GM23248 (cell line): Measurements from ENCODE around the gene IQCK. TPM values are rescaled to one million over a fixed set of nuclear protein-coding genes. Genes with fewer than 3 reads are reported as not detected.

ENCODE experiments used
- DNase-seq: peaks from one replicate; pipeline ENCODE4 v3.0.0-alpha.2; 2015
- H2AFZ ChIP-seq: fragments of 200-600 bp; sonication (generic); 2 replicates; pipeline ENCODE4 v1.6.1; 2016; ENCODE audit warnings: antibody characterized with exemption
- H3F3A ChIP-seq: fragments of 200-600 bp; sonication (generic); 2 replicates; pipeline ENCODE4 v1.6.1; 2016; ENCODE audit warnings: mild to moderate bottlenecking, antibody characterized with exemption, mixed run types; ENCODE audit not compliant: insufficient read depth
- H3K27ac ChIP-seq: fragments of 200-600 bp; sonication (generic); 2 replicates; pipeline ENCODE4 v1.5.1; 2016; ENCODE audit warnings: mild to moderate bottlenecking
- H3K27me3 ChIP-seq: fragments of 200-600 bp; sonication (generic); replicated peaks from 2 replicates; pipeline ENCODE4 v1.6.1; 2016; ENCODE audit warnings: mild to moderate bottlenecking; ENCODE audit not compliant: insufficient read depth
- H3K36me3 ChIP-seq: fragments of 200-600 bp; sonication (generic); 2 replicates; pipeline ENCODE4 v1.6.1; 2016; ENCODE audit warnings: low read depth, mild to moderate bottlenecking
- H3K4me1 ChIP-seq: fragments of 200-600 bp; sonication (generic); 2 replicates; pipeline ENCODE4 v1.6.1; 2016; ENCODE audit warnings: mild to moderate bottlenecking; ENCODE audit not compliant: insufficient read depth
- H3K4me2 ChIP-seq: fragments of 200-600 bp; sonication (generic); one replicate; pipeline ENCODE4 v1.6.1; 2016; ENCODE audit warnings: mild to moderate bottlenecking; ENCODE audit not compliant: unreplicated experiment
- H3K4me3 ChIP-seq: fragments of 200-600 bp; sonication (generic); 2 replicates; pipeline ENCODE4 v1.5.1; 2016; ENCODE audit warnings: mild to moderate bottlenecking
- H3K79me2 ChIP-seq: fragments of 200-600 bp; sonication (generic); 2 replicates; pipeline ENCODE4 v1.6.1; 2016; ENCODE audit warnings: mild to moderate bottlenecking; ENCODE audit not compliant: insufficient read depth
- H3K9ac ChIP-seq: fragments of 200-600 bp; sonication (generic); 2 replicates; pipeline ENCODE4 v1.6.1; 2016; ENCODE audit warnings: mild to moderate bottlenecking
- H3K9me2 ChIP-seq: fragments of 200-600 bp; sonication (generic); 2 replicates; pipeline ENCODE4 v1.6.1; 2016; ENCODE audit warnings: mixed run types, mild to moderate bottlenecking, moderate library complexity; ENCODE audit not compliant: insufficient read depth
- H3K9me3 ChIP-seq: fragments of 200-600 bp; sonication (generic); one replicate; pipeline ENCODE4 v1.6.1; 2017; ENCODE audit warnings: low read depth
- H4K20me1 ChIP-seq: fragments of 200-600 bp; sonication (generic); 2 replicates; pipeline ENCODE4 v1.6.0; 2016; ENCODE audit not compliant: insufficient read depth
- EZH2 ChIP-seq: fragments of 200-600 bp; sonication (generic); IDR thresholded peaks from 2 replicates; pipeline ENCODE4 v1.6.1; 2018; ENCODE audit warnings: antibody characterized with exemption, mild to moderate bottlenecking; ENCODE audit not compliant: insufficient read depth, poor library complexity, severe bottlenecking
- EZH2phosphoT487 ChIP-seq: fragments of 200-600 bp; sonication (generic); IDR thresholded peaks from 2 replicates; pipeline ENCODE4 v1.6.1; 2018; ENCODE audit warnings: antibody characterized with exemption, moderate library complexity, mild to moderate bottlenecking, low read depth; ENCODE audit not compliant: insufficient read depth
- WGBS, 2 experiments: methylation state at CpG; one replicate each; pipeline ENCODE4 v1.1.6; 2015 to 2017; ENCODE audit warnings: low lambda C conversion rate in 2 of 2, low coverage in 1 of 2; ENCODE audit errors: missing lambda C conversion rate in 2 of 2; 5-methylcytosine and 5-hydroxymethylcytosine counted together
- in situ Hi-C: fragments of 300-500 bp; cut with MboI; formaldehyde crosslinking; loops from 2 replicates; pipeline ENCODE4 v1.15.0; 2020
- polyA plus RNA-seq: library from polyadenylated mRNA; unstranded; fragments of >200 nt; fragmentation: Nextera tagmentation; extraction: Ambion mirVana; gene quantifications from 2 replicates; pipeline ENCODE4 v1.2.1, GENCODE V29; 2016
- total RNA-seq: library from RNA; depleted of rRNA; stranded (reverse); fragments of >200 nt; shearing (Covaris generic); gene quantifications from 2 replicates; pipeline ENCODE4 v1.2.3, GENCODE V29; 2014

IQCK gene
- total and polyA plus RNA-seq, 2 experiments from 2014 or later = 9.7 to 9.8 TPM

DNA sequence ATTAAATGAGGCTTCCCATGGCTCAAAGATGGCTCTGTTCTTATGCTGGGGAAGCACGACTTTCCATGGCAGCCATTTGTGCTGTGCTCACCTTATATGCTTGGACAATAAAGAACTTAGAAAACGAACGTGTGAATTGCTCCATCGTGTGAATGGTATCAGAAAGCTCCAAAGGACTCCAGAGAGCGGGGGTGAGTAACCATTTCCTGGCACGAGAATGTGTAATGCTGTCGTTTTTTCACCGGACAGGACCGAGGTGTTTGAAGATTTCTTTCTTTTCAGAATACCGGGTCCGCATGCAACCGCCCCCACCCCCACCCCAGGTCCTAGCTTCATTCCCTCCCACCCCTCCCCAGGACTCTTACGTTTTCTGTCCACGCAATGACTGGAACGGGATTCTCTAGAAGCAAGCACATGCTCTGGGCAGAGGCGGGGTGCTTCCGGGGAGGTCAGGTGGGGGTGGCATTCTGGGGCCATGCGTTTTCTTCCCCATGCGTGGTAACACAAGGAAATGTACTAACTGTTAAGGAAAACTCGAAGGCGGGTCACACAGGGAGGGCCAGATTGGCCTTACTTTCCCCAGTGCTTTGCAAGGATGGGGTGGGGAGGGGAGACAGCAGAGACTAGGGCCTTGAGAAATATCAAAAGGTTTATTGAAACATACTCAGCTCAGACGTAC, 140.4 kb downstream of the IQCK start:
- no peak for DNase-seq
- Histone ChIP-seq H3K27me3 (no peaks in the 10 kb centered on the region), H3F3A (no peaks in the 10 kb centered on the region), H3K27ac (no peak overlapping the region), H3K79me2 (no peaks in the 10 kb centered on the region), H3K4me3 (no peak overlapping the region), H4K20me1 (no peaks in the 10 kb centered on the region), H3K36me3 (no peaks in the 10 kb centered on the region), H3K4me2 (no peak overlapping the region), H3K9me2 (no peaks in the 10 kb centered on the region), H2AFZ (no peak overlapping the region), H3K9ac (no peak overlapping the region), H3K4me1 (no peaks in the 10 kb centered on the region), H3K9me3 (no peaks in the 10 kb centered on the region)
- TF ChIP-seq EZH2phosphoT487 (no peak), EZH2 (no peak)
- WGBS, 2 experiments = 81% methylated on average over 17 to 22 of the region's 22 CpGs
- in situ Hi-C loops = no loop called here

DNA sequence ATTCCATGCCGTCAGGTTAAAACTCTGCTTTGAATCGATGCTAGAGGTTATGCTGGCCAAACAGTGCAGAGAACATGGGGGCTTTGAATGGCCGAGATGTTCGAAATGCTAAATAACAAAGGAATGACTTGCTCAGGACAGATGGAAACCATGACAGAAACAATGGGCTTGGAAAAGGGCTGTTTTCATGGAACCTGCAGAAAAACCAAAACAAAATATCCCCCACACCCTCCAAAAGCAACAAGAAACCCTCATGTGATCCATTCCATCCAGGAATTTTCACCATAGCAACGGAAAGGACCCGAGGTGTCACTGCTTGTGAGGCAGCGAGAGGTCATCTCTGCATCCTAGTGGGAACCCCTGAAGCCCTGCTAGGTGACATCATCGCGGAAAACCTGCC, 141.1 kb downstream of the IQCK start:
- no peak for DNase-seq
- in situ Hi-C loops = no loop called here
- Histone ChIP-seq H3K27me3 (no peaks in the 10 kb centered on the region), H3K9me3 (no peaks in the 10 kb centered on the region), H3K79me2 (no peaks in the 10 kb centered on the region), H3F3A (no peaks in the 10 kb centered on the region), H3K9me2 (no peaks in the 10 kb centered on the region), H3K27ac (no peak overlapping the region), H3K4me2 (no peak overlapping the region), H3K4me3 (no peak overlapping the region), H2AFZ (no peak overlapping the region), H4K20me1 (no peaks in the 10 kb centered on the region), H3K4me1 (no peaks in the 10 kb centered on the region), H3K36me3 (no peaks in the 10 kb centered on the region), H3K9ac (no peak overlapping the region)
- WGBS, 2 experiments = 87 to 93% methylated on average over 9 of the region's 9 CpGs
- no peak for TF ChIP-seq EZH2phosphoT487
- TF ChIP-seq EZH2 = no peak

DNA sequence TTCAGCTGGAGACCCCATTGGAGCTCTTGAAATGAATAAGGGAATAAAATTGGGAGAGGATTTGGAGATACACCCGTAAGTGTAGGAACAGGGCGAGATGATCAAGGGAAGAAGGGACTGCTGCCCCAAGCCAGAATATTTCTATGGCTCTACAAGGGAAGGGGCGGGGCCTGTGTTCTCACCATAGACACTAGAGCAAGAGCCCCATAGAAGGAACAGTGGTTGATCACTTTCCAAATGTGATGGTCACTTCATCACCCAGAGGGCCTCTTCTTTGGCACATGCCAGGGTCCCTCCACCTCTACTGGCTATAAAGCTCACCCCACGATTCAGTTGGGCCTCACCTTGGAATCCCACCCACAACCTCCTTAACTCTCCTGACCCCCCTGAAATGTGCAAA, 141.5 kb downstream of the IQCK start:
- no peaks in the 10 kb centered on the region for H3K27me3 ChIP-seq
- in situ Hi-C loops = no loop called here
- H3K36me3 ChIP-seq = no peaks in the 10 kb centered on the region
- no peak overlapping the region for H3K27ac ChIP-seq
- no peaks in the 10 kb centered on the region for H4K20me1 ChIP-seq
- no peak overlapping the region for H3K4me3 ChIP-seq
- H3F3A ChIP-seq = no peaks in the 10 kb centered on the region
- H3K9ac ChIP-seq = no peak overlapping the region
- no peak overlapping the region for H2AFZ ChIP-seq
- no peaks in the 10 kb centered on the region for H3K9me2 ChIP-seq
- no peaks in the 10 kb centered on the region for H3K9me3 ChIP-seq
- 71 to 76% methylated on average over 4 of the region's 4 CpGs for WGBS, 2 experiments
- H3K4me2 ChIP-seq = no peak overlapping the region
- TF ChIP-seq EZH2phosphoT487 (no peak), EZH2 (no peak)
- H3K4me1 ChIP-seq = no peaks in the 10 kb centered on the region
- H3K79me2 ChIP-seq = no peaks in the 10 kb centered on the region
- no peak for DNase-seq

DNA sequence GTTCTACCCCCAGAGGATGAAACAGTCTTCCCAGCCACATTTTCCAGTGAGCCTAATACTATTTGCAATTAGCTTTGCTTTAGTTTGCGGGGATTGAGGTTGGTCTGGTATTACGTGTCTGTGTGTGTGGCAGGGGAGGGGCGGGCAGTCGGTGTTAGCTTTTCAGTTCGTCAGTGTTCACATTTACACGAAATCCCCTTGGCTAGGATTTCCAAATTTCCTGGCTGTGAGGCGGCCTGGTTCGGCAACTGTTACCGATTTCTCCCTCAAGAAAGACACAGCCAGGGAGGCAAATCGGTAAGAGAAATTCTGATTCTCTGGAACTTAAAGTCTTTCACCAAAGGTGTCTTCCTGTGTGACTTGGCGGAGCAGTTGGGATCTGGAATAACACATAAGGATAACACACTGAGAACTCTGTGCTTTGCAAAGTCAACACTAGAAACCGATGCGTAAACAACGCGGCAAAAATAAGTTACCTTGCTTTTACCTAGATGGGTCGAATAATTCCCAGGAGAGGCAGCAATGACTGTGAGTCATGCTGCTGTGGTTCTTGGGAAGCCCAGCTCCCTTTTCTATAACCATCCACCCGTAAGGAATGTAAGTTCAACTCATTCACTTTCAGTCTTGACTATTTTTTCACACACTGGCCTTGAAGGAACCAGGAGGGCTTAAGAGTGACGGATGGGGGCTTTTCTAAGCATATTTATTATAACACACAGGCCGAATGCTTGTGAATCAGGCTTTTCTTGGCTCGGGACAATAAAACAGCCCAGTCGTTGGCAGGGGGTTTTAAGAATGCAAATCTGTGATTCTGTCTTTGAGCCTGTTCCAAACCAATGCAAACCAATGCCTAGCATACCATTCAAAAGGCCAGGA, 142.3 kb downstream of the IQCK start:
- TF ChIP-seq EZH2 (no peak), EZH2phosphoT487 (no peak)
- Histone ChIP-seq H3K27ac (no peak overlapping the region), H4K20me1 (no peaks in the 10 kb centered on the region), H3K9me2 (no peaks in the 10 kb centered on the region), H2AFZ (no peak overlapping the region), H3K27me3 (no peaks in the 10 kb centered on the region), H3K79me2 (no peaks in the 10 kb centered on the region), H3K4me2 (no peak overlapping the region), H3K36me3 (no peaks in the 10 kb centered on the region), H3F3A (no peaks in the 10 kb centered on the region), H3K9ac (no peak overlapping the region), H3K9me3 (no peaks in the 10 kb centered on the region), H3K4me1 (no peaks in the 10 kb centered on the region), H3K4me3 (no peak overlapping the region)
- no peak for DNase-seq
- 87% methylated on average over 21 of the region's 21 CpGs for WGBS, 2 experiments
- in situ Hi-C loops = no loop called here
